Endothelial cell of umbilical vein (primary cell): Measurements from ENCODE around the gene FRMD4A. TPM values are rescaled to one million over a fixed set of nuclear protein-coding genes. Genes with fewer than 3 reads are reported as not detected.

ENCODE experiments used
- BruUV-seq: library from RNA; stranded (reverse); fragments of 400-500 nt; replicated peaks from 2 replicates; lab custom pipeline; 2021; lab: Mats Ljungman, UMichigan
- CTCF ChIA-PET: fragments of 300-600, 350-600 bp; sonication (Branson Sonifier 250); formaldehyde crosslinking; loops from one replicate; lab custom pipeline; 2021; ENCODE audit warnings: antibody characterized with exemption, inconsistent platforms; lab: Charles Lee
- POLR2A ChIA-PET: fragments of 300-600, 350-600 bp; sonication (Branson Sonifier 250); formaldehyde crosslinking; loops from one replicate; lab custom pipeline; 2021; ENCODE audit warnings: antibody characterized with exemption, inconsistent platforms; lab: Charles Lee
- DNase-seq: peaks from one replicate; pipeline ENCODE4 v3.0.0-alpha.2; 2011; ENCODE audit warnings: low read depth, low spot score
- FAIRE-seq: peaks from 2 replicates; lab custom pipeline; 2011; peaks lifted over from hg19 to GRCh38; lab: Jason Lieb, UNC
- H2AFZ ChIP-seq: 2 replicates; pipeline ENCODE4 v1.6.0; 2012; ENCODE audit warnings: low read depth, low read length, control low read depth, inconsistent platforms
- H3K27ac ChIP-seq: 2 replicates; pipeline ENCODE4 v1.5.1; 2011; ENCODE audit warnings: low read depth, mild to moderate bottlenecking, control low read depth, low read length, moderate library complexity; ENCODE audit not compliant: insufficient read depth
- H3K27me3 ChIP-seq, 2 experiments: 2 replicates each; pipeline versions ENCODE4 v1.6.0 to v1.6.1; 2011; ENCODE audit warnings: low read length in 2 of 2, mixed read lengths in 1 of 2; ENCODE audit not compliant: control insufficient read depth in 2 of 2, insufficient read depth in 2 of 2
- H3K36me3 ChIP-seq, 2 experiments: 2 replicates in 1 of 2; 3 replicates in 1 of 2; pipeline ENCODE4 v1.5.1; 2011; ENCODE audit warnings: low read length in 2 of 2, mild to moderate bottlenecking in 1 of 2, moderate library complexity in 1 of 2; ENCODE audit not compliant: control insufficient read depth in 2 of 2, insufficient read depth in 2 of 2; ENCODE audit errors: extremely low read depth in 1 of 2
- H3K4me1 ChIP-seq: 3 replicates; pipeline ENCODE4 v1.5.1; 2011; ENCODE audit warnings: mild to moderate bottlenecking, low read length; ENCODE audit not compliant: control insufficient read depth, insufficient read depth; ENCODE audit errors: extremely low read depth
- H3K4me2 ChIP-seq: 2 replicates; pipeline ENCODE4 v1.6.1; 2011; ENCODE audit warnings: low read length, control low read depth, mixed read lengths; ENCODE audit not compliant: insufficient read depth
- H3K4me3 ChIP-seq, 3 experiments: fragments of 200-600 bp in 1 of 3; sonication (generic), shearing (Covaris generic) in 1 of 3; replicated peaks in 1 of 3; 2 replicates each; pipeline ENCODE4 v1.5.1; 2011 to 2016; ENCODE audit warnings: control low read depth in 3 of 3, low read length in 3 of 3, mild to moderate bottlenecking in 2 of 3, inconsistent platforms in 1 of 3, low read depth in 1 of 3, moderate library complexity in 1 of 3; ENCODE audit not compliant: insufficient read depth in 1 of 3
- H3K79me2 ChIP-seq: 2 replicates; pipeline ENCODE4 v1.6.0; 2012; ENCODE audit warnings: low read length, inconsistent platforms; ENCODE audit not compliant: control insufficient read depth, insufficient read depth
- H3K9ac ChIP-seq: replicated peaks from 2 replicates; pipeline ENCODE3; 2011; ENCODE audit warnings: low read length, control low read depth; ENCODE audit not compliant: insufficient read depth; ENCODE audit errors: extremely low read depth
- H3K9me1 ChIP-seq: replicated peaks from 3 replicates; pipeline ENCODE4 v1.6.0; 2011; ENCODE audit warnings: mild to moderate bottlenecking, low read length; ENCODE audit not compliant: control insufficient read depth, insufficient read depth; ENCODE audit errors: extremely low read depth
- H3K9me3 ChIP-seq: replicated peaks from 2 replicates; pipeline ENCODE4 v1.5.1; 2012; ENCODE audit warnings: low read length, inconsistent platforms; ENCODE audit not compliant: control insufficient read depth, insufficient read depth
- H4K20me1 ChIP-seq: replicated peaks from 2 replicates; pipeline ENCODE3; 2011; ENCODE audit warnings: mild to moderate bottlenecking, low read length; ENCODE audit not compliant: control insufficient read depth, insufficient read depth; ENCODE audit errors: extremely low read depth
- CTCF ChIP-seq, 2 donors: IDR thresholded peaks; 1 replicate in 1 of 2; 2 replicates in 1 of 2; pipeline ENCODE4 v1.5.1; 2011; ENCODE audit warnings: low read length in 2 of 2, mild to moderate bottlenecking in 2 of 2, moderate library complexity in 2 of 2, control low read depth in 1 of 2, inconsistent platforms in 1 of 2, low read depth in 1 of 2; ENCODE audit not compliant: insufficient read depth in 1 of 2; ENCODE audit errors: extremely low read depth in 1 of 2
- EZH2 ChIP-seq: IDR thresholded peaks from 2 replicates; pipeline ENCODE4 v1.6.1; 2012; ENCODE audit warnings: borderline replicate concordance, low read depth, mild to moderate bottlenecking, moderate library complexity, low read length, inconsistent platforms; ENCODE audit not compliant: severe bottlenecking
- FOS ChIP-seq: IDR thresholded peaks from 2 replicates; pipeline ENCODE4 v1.6.1; 2011; ENCODE audit warnings: mild to moderate bottlenecking, low read length, moderate library complexity, borderline replicate concordance; ENCODE audit not compliant: insufficient read depth
- GATA2 ChIP-seq: IDR thresholded peaks from 2 replicates; pipeline ENCODE4 v1.7.0; 2011; ENCODE audit warnings: low read depth, mild to moderate bottlenecking, moderate library complexity, mixed read lengths, low read length; ENCODE audit not compliant: insufficient read length, insufficient read depth
- JUN ChIP-seq: IDR thresholded peaks from 2 replicates; pipeline ENCODE4 v1.6.1; 2011; ENCODE audit warnings: borderline replicate concordance, low read depth; ENCODE audit not compliant: insufficient read length, insufficient read depth
- MAX ChIP-seq: IDR thresholded peaks from 2 replicates; pipeline ENCODE4 v1.6.1; 2011; ENCODE audit not compliant: insufficient read depth, insufficient read length
- MYC ChIP-seq: IDR thresholded peaks from one replicate; pipeline ENCODE4 v1.6.1; 2011; ENCODE audit warnings: mild to moderate bottlenecking, low read depth, low read length
- POLR2A ChIP-seq: IDR thresholded peaks from 2 replicates; pipeline ENCODE4 v1.6.1; 2012; ENCODE audit warnings: low read depth, mild to moderate bottlenecking, control low read depth, low read length
- POLR2AphosphoS5 ChIP-seq: IDR thresholded peaks from 2 replicates; pipeline ENCODE4 v1.6.1; 2012; ENCODE audit warnings: low read depth, mild to moderate bottlenecking, control low read depth, low read length, moderate library complexity; ENCODE audit not compliant: insufficient read depth
- dilution Hi-C: fragments of 300-500 bp; cut with MboI; formaldehyde crosslinking; loops from one replicate; pipeline ENCODE4 v1.15.0; 2019; ENCODE audit warnings: low sequenced_read_pairs; ENCODE audit not compliant: extremely low pct_ligation_motif_present
- intact Hi-C: fragments of 100-400 bp; cut with micrococcal nuclease; formaldehyde crosslinking; loops from one replicate; pipeline ENCODE4 v1.10.0; 2022
- polyA plus RNA-seq, 4 experiments: library from polyadenylated mRNA; depleted of rRNA in 3 of 4; stranded (reverse) in 3 of 4; unstranded in 1 of 4; fragments of >200 nt; gene quantifications; 2 replicates each; pipeline versions ENCODE4 v1.2.1 to v1.2.3, GENCODE V29; 2011 to 2012; ENCODE audit warnings: missing spikeins in 1 of 4
- total RNA-seq: library from RNA; stranded (reverse); gene quantifications from 2 replicates; pipeline ENCODE4 v1.2.3, GENCODE V29; 2021

The FRMD4A gene
- total and polyA plus RNA-seq, 2 donors (not counting 3 experiments of a cell fraction or from before 2014, with no cell fraction given), result 123 to 148 TPM

GRCh38 chr10:14309593-14309992, 21.1 kb downstream of the FRMD4A start:
- no peak for DNase-seq
- Histone ChIP-seq H3K9me1 (no peaks in the 10 kb centered on the region), H3K4me1 (no peaks in the 10 kb centered on the region), H4K20me1 (no peaks in the 10 kb centered on the region), H3K36me3 (no peaks in the 10 kb centered on the region), H3K27me3 (peaks cover 11 to 31% of the 10 kb centered on the region in 2 experiments), H2AFZ (no peak overlapping the region), H3K27ac (no peak overlapping the region), H3K4me3 (no peak overlapping the region), H3K9me3 (no peaks in the 10 kb centered on the region), H3K9ac (no peak overlapping the region), H3K79me2 (no peaks in the 10 kb centered on the region), H3K4me2 (no peak overlapping the region)
- TF ChIP-seq JUN, result no peak
- TF ChIP-seq MYC, result no peak
- no peak for TF ChIP-seq POLR2A
- TF ChIP-seq POLR2AphosphoS5, result no peak
- TF ChIP-seq MAX, result no peak
- TF ChIP-seq EZH2, result no peak
- TF ChIP-seq GATA2, result no peak
- TF ChIP-seq CTCF (IDR thresholded peaks at IDR 0.05; ENCODE audit: extremely low read depth in 1 of 2, insufficient read depth in 1 of 2, low read depth in 1 of 2, low read length in 2 of 2), result no peak
- TF ChIP-seq FOS, result no peak
- POLR2A ChIA-PET, result no interaction called here
- CTCF ChIA-PET, result no interaction called here
- BruUV-seq, result no TSS peak
- no peak for FAIRE-seq
- intact Hi-C loops (loop anchor here (10.0 kb wide), 1 partner anchor 165 kb away; no protein-coding TSS in a partner anchor), dilution Hi-C loops (no loop called here)
